ENCODE measurements around the gene PDX1. TPM values are rescaled to one million over a fixed set of nuclear protein-coding genes. Genes with fewer than 3 reads are reported as not detected.

PDX1 gene
- total RNA-seq, 3 donors from 2014 or later (not counting 1 experiment from before 2014, with no cell fraction given): not detected

DNA sequence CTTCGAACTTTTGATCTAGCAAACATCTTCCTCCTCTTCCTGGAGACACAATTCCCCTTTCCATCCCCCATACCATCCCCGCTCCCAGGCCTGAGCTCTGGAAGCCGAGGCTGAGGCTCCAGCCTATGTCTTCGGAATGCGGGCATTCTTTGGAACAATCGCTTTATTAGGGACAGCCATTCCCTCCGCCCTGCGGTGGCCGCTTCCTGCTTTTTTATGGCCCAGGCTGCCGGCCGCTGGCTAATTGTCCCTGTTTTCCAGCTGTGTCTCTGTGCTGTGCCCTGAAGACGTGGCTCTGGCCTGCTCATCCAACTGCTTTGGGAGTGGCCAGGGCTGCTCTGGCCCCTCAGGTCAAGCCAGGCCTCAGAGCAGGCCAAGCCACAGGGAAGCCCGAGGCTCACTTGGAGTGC lies 51.4 kb downstream of the PDX1 start:
- H3K9me3 ChIP-seq (ENCODE audit: control insufficient read depth, insufficient read depth, low read length): no peaks in the 10 kb centered on the region
- no peaks in the 10 kb centered on the region for H3K36me3 Mint-ChIP-seq
- H3K27me3 Mint-ChIP-seq (ENCODE audit: low read depth in 2 of 2): peaks cover 66 to 73% of the 10 kb centered on the region in 2 donors
- TF ChIP-seq, protein P1, sequence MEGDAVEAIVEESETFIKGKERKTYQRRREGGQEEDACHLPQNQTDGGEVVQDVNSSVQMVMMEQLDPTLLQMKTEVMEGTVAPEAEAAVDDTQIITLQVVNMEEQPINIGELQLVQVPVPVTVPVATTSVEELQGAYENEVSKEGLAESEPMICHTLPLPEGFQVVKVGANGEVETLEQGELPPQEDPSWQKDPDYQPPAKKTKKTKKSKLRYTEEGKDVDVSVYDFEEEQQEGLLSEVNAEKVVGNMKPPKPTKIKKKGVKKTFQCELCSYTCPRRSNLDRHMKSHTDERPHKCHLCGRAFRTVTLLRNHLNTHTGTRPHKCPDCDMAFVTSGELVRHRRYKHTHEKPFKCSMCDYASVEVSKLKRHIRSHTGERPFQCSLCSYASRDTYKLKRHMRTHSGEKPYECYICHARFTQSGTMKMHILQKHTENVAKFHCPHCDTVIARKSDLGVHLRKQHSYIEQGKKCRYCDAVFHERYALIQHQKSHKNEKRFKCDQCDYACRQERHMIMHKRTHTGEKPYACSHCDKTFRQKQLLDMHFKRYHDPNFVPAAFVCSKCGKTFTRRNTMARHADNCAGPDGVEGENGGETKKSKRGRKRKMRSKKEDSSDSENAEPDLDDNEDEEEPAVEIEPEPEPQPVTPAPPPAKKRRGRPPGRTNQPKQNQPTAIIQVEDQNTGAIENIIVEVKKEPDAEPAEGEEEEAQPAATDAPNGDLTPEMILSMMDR (IDR thresholded peaks at IDR 0.05): no peak
- ATAC-seq (no peak), DNase-seq (no peak)
- no peak overlapping the region for H3K4me3 Mint-ChIP-seq
- no peak overlapping the region for H3K27ac Mint-ChIP-seq
- H3K4me1 Mint-ChIP-seq: peaks cover 5 to 6% of the 10 kb centered on the region in 2 donors
- no peak overlapping the region for H3K27ac ChIP-seq (ENCODE audit: low read length)
- 39% methylated on average over 12 of the region's 13 CpGs for WGBS (ENCODE audit: insufficient coverage)
- peaks cover 7% of the 10 kb centered on the region for H3K4me1 ChIP-seq (ENCODE audit: control insufficient read depth, insufficient read depth, low read length)
- intact Hi-C loops (cut with micrococcal nuclease): no loop called here
- H3K36me3 ChIP-seq (ENCODE audit: control insufficient read depth, insufficient read depth, low read length): no peaks in the 10 kb centered on the region
- no peaks in the 10 kb centered on the region for H3K9me3 Mint-ChIP-seq
- H3K4me3 ChIP-seq (ENCODE audit: low read length): no peak overlapping the region
- peaks cover 51% of the 10 kb centered on the region for H3K27me3 ChIP-seq (ENCODE audit: control insufficient read depth, insufficient read depth, low read length)

DNA sequence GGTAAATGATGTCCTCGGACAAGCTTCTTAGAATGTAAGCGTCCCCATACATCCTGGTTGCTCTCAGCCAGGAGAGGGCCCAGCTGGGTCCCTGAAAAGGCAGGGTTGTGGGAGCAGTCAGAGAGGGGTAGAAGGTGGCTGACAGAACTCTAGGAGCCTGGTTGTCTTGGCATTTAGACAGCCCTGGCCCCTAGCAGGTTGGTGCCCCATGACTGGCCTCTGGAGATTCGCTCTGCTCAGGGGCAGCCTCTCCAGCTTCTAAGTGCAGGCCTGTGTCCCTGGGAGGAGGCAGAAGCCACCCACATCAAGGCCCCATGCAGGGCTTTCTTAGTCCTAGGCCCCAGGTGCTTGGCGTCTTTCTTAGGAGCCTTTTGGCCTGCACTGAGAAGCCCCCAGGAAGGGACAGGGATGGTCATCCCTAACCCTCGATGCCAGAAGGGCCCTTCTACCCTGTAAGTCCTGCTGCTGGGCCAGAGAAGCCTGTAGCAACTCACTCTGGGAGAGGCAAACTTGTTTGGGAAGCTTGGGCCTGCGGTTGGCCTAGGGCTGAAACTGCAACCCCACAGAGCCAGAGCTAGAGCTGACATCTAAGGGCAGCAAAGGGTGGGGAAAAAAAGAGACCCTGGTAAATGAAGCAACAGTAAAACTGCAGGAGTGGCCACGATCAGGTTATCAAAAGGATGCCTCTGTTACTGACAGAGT lies 52.1 kb downstream of the PDX1 start:
- no peak for ATAC-seq
- Mint-ChIP-seq H3K27ac (no peak overlapping the region), H3K9me3 (no peaks in the 10 kb centered on the region), H3K36me3 (no peaks in the 10 kb centered on the region), H3K27me3 (ENCODE audit: low read depth in 2 of 2) (peaks cover 67 to 70% of the 10 kb centered on the region in 2 donors), H3K4me1 (peaks cover 5 to 6% of the 10 kb centered on the region in 2 donors), H3K4me3 (no peak overlapping the region)
- Histone ChIP-seq H3K4me1 (ENCODE audit: control insufficient read depth, insufficient read depth, low read length) (peaks cover 3% of the 10 kb centered on the region), H3K27me3 (ENCODE audit: control insufficient read depth, insufficient read depth, low read length) (peaks cover 47% of the 10 kb centered on the region), H3K4me3 (ENCODE audit: low read length) (no peak overlapping the region), H3K36me3 (ENCODE audit: control insufficient read depth, insufficient read depth, low read length) (no peaks in the 10 kb centered on the region), H3K9me3 (ENCODE audit: control insufficient read depth, insufficient read depth, low read length) (no peaks in the 10 kb centered on the region), H3K27ac (ENCODE audit: low read length) (no peak overlapping the region)
- TF ChIP-seq, protein P1 (IDR thresholded peaks at IDR 0.05): no peak
- WGBS (ENCODE audit: insufficient coverage): 61% methylated on average over 7 of the region's 7 CpGs
- no peak for DNase-seq
- intact Hi-C loops (cut with micrococcal nuclease): no loop called here

DNA sequence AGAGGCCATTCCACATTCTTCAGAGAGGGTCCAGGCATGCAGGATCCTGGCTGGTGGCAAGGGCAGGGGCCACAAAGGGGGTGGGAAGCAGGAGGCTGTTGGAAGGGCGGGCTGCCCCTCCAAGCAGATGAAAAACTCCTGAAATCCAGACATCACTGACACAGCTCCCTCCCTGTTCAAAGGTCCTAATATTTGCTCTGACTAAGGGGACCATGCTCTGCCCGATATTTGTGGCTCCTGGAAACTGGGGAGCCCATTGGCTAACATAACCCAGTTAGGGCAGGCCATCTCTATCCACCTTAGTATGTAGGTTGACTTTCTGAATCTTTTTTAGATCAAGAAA lies 52.6 kb downstream of the PDX1 start:
- DNase-seq (no peak), ATAC-seq (no peak)
- Histone ChIP-seq H3K36me3 (ENCODE audit: control insufficient read depth, insufficient read depth, low read length) (no peaks in the 10 kb centered on the region), H3K27ac (ENCODE audit: low read length) (no peak overlapping the region), H3K4me3 (ENCODE audit: low read length) (no peak overlapping the region), H3K4me1 (ENCODE audit: control insufficient read depth, insufficient read depth, low read length) (peaks cover 3% of the 10 kb centered on the region), H3K9me3 (ENCODE audit: control insufficient read depth, insufficient read depth, low read length) (no peaks in the 10 kb centered on the region), H3K27me3 (ENCODE audit: control insufficient read depth, insufficient read depth, low read length) (peaks cover 48% of the 10 kb centered on the region)
- Mint-ChIP-seq H3K36me3 (no peaks in the 10 kb centered on the region), H3K27me3 (ENCODE audit: low read depth in 2 of 2) (peaks cover 67 to 70% of the 10 kb centered on the region in 2 donors), H3K9me3 (no peaks in the 10 kb centered on the region), H3K4me1 (peaks cover 5 to 6% of the 10 kb centered on the region in 2 donors), H3K4me3 (no peak overlapping the region), H3K27ac (no peak overlapping the region)
- TF ChIP-seq, protein P1 (IDR thresholded peaks at IDR 0.05): no peak
- 64% methylated on average over 2 of the region's 2 CpGs for WGBS (ENCODE audit: insufficient coverage)
- intact Hi-C loops (cut with micrococcal nuclease): no loop called here

DNA sequence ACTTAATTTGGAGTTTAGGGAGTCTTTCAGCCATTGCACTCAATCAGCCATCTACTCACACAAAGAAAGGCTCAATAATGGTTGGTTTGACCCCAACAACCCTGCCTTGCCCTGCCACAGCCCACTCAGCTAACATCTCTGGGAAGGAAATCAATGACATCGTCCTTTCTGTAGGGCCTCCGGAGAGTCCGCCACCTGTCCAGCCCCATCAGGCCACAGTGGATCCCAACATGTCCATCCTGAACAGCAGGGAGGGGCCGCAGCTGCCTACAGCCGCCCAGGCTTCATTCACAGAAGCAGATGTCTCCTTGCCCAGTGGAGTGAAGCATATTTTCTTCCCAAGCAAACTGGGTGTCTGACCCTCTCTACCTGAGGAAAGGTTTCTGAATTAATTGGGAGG lies 53.5 kb downstream of the PDX1 start:
- Histone ChIP-seq H3K4me3 (ENCODE audit: low read length) (no peak overlapping the region), H3K27ac (ENCODE audit: low read length) (no peak overlapping the region), H3K9me3 (ENCODE audit: control insufficient read depth, insufficient read depth, low read length) (no peaks in the 10 kb centered on the region), H3K36me3 (ENCODE audit: control insufficient read depth, insufficient read depth, low read length) (no peaks in the 10 kb centered on the region), H3K4me1 (ENCODE audit: control insufficient read depth, insufficient read depth, low read length) (peaks cover 3% of the 10 kb centered on the region), H3K27me3 (ENCODE audit: control insufficient read depth, insufficient read depth, low read length) (peaks cover 45% of the 10 kb centered on the region)
- Mint-ChIP-seq H3K27ac (no peak overlapping the region), H3K36me3 (no peaks in the 10 kb centered on the region), H3K27me3 (ENCODE audit: low read depth in 2 of 2) (peaks cover 64 to 66% of the 10 kb centered on the region in 2 donors), H3K9me3 (no peaks in the 10 kb centered on the region), H3K4me1 (no peaks in the 10 kb centered on the region), H3K4me3 (no peak overlapping the region)
- TF ChIP-seq, protein P1 (IDR thresholded peaks at IDR 0.05): no peak
- WGBS (ENCODE audit: insufficient coverage): 44% methylated on average over 5 of the region's 5 CpGs
- DNase-seq: no peak
- intact Hi-C loops (cut with micrococcal nuclease): no loop called here
- ATAC-seq: no peak
